Cardiac muscle cell (in vitro differentiated cells and primary cell): ENCODE measurements around the gene ARFGAP1. TPM values are rescaled to one million over a fixed set of nuclear protein-coding genes. Genes with fewer than 3 reads are reported as not detected.
"Not testable (repeated sequence)": the region's sequence is repeated elsewhere in the genome, so short reads cannot be mapped to it uniquely, and the experiment has no call there.

Experiments used
- DNase-seq, 2 donors: peaks; one replicate each; pipeline versions ENCODE4 v3.0.0 to v3.0.0-alpha.2; 2010 to 2017; ENCODE audit warnings: low read depth in 1 of 2, low spot score in 1 of 2
- H3K27ac ChIP-seq: fragments of 200-600 bp; sonication (generic); 2 replicates; pipeline ENCODE4 v1.5.1; 2016
- H3K27me3 ChIP-seq: fragments of 200-600 bp; sonication (generic); 2 replicates; pipeline ENCODE4 v1.6.0; 2016; ENCODE audit warnings: control low read depth
- H3K36me3 ChIP-seq: fragments of 200-600 bp; sonication (generic); 2 replicates; pipeline ENCODE4 v1.5.1; 2016; ENCODE audit warnings: control low read depth
- H3K4me1 ChIP-seq: fragments of 200-600 bp; sonication (generic); 2 replicates; pipeline ENCODE4 v1.8.1; 2017; ENCODE audit warnings: low read depth, mild to moderate bottlenecking, mixed run types
- H3K4me3 ChIP-seq: fragments of 200-600 bp; sonication (generic); 2 replicates; pipeline ENCODE4 v1.5.1; 2016; ENCODE audit warnings: mild to moderate bottlenecking
- H3K9me3 ChIP-seq: fragments of 200-600 bp; sonication (generic); 2 replicates; pipeline ENCODE4 v1.5.1; 2017; ENCODE audit warnings: low read depth, mild to moderate bottlenecking, control low read depth
- polyA plus RNA-seq: library from polyadenylated mRNA; unstranded; fragments of >200 nt; fragmentation: Nextera tagmentation; extraction: Ambion mirVana; gene quantifications from 2 replicates; pipeline ENCODE4 v1.2.1, GENCODE V29; 2016
- total RNA-seq: library from RNA; depleted of rRNA; stranded (reverse); fragments of >200 nt; gene quantifications from 2 replicates; pipeline ENCODE4 v1.2.3, GENCODE V29; 2016
- TF ChIP-seq, protein P1 (sequence below): IDR thresholded peaks from 2 replicates; pipeline ENCODE4 v1.5.1; 2012; ENCODE audit warnings: low read depth, mild to moderate bottlenecking, low read length

ARFGAP1 gene
- total and polyA plus RNA-seq, 2 experiments from 2014 or later: 85.3 to 96.5 TPM

DNA sequence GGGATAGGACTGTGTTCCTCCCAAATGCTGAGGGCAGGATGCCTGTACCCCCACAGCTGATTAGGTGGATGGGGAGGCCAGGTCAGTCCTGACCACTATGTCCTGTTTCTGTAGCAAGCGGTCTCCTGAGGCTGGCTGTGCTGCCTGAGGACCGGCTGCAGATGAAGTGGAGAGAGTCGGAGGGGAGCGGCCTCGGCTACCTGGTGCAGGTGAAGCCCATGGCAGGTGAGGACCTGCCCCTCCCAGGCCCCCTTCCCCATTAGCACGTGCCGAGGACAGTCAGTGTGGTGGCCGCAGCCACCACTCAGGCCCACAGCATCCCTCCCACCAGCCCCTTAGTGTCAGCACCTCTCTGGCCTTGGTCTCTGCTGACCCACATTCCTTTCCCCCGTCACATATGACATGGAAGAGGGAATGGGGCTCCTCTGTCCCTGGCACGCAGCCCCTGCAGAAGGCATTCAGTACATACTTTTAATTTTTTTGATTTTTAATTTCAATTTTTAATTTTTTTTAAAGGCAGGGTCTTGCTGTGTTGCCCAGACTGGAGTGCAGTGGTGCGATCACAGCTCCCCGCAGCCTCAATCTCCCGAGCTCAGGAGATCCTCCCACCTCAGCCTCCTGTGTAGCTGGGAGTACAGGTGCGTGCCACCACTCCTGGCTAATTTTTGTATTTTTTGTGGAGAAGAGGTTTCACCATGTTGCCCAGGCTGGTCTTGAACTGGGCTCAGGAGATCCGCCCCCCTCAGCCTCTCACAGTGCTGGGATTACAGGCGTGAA is 25.4 kb downstream of the ARFGAP1 start:
- Histone ChIP-seq H3K36me3 (no peaks in the 10 kb centered on the region), H3K9me3 (no peaks in the 10 kb centered on the region), H3K27me3 (peaks cover 67% of the 10 kb centered on the region), H3K27ac (no peak overlapping the region), H3K4me1 (no peaks in the 10 kb centered on the region), H3K4me3 (no peak overlapping the region)
- TF ChIP-seq, protein P1, sequence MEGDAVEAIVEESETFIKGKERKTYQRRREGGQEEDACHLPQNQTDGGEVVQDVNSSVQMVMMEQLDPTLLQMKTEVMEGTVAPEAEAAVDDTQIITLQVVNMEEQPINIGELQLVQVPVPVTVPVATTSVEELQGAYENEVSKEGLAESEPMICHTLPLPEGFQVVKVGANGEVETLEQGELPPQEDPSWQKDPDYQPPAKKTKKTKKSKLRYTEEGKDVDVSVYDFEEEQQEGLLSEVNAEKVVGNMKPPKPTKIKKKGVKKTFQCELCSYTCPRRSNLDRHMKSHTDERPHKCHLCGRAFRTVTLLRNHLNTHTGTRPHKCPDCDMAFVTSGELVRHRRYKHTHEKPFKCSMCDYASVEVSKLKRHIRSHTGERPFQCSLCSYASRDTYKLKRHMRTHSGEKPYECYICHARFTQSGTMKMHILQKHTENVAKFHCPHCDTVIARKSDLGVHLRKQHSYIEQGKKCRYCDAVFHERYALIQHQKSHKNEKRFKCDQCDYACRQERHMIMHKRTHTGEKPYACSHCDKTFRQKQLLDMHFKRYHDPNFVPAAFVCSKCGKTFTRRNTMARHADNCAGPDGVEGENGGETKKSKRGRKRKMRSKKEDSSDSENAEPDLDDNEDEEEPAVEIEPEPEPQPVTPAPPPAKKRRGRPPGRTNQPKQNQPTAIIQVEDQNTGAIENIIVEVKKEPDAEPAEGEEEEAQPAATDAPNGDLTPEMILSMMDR: no peak
- DNase-seq: no peak

DNA sequence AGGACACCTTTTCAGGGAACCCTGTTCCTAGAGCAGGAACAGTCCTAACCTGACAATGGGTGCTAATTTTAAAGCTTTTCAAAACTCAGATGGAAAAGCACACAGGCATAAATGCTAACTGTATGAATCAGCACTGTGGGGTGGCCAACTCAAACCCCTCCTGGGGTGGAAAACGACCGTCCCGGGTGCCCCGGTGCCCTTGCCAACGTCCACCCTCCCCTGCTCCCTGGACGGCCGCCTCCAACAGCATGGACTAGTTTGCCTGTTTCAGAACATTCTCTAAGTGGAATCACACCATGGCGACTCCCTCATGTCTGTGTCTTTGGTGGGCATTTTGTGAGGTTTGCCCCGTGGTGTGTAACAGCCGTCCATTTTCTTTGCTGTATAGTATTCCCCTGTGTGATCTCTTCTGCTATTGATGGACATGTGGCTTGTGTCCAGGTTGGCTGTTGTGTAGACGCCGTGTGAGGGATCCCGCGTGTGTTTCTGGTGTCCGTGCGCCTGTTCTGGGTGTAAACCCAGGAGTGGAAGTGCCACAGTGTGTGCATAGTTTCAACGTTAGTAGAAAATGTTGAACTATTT is 26.2 kb downstream of the ARFGAP1 start:
- no peaks in the 10 kb centered on the region for H3K36me3 ChIP-seq
- no peaks in the 10 kb centered on the region for H3K4me1 ChIP-seq
- H3K9me3 ChIP-seq: no peaks in the 10 kb centered on the region
- peaks cover 69% of the 10 kb centered on the region for H3K27me3 ChIP-seq
- no peak overlapping the region for H3K4me3 ChIP-seq
- TF ChIP-seq, protein P1: no peak
- H3K27ac ChIP-seq: no peak overlapping the region
- DNase-seq: no peak

DNA sequence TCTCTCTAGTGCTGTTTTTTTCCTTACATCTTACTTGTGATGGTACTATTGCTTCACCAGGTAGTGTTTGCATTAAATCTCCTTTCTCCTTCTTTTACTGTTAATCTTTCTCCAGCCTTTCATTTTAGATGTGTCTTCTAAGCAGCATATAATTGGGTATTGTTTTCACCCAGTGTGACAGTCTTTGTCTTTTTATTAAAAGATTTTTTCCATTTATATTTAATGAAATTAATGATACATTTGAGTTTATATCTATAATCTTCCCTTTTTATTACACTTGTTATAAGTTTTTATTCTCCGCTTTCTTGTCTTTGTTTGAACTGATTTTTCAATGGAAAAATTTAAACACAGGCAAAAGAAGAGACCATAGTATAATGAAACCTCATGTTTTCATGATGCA is 29.1 kb downstream of the ARFGAP1 start:
- H3K9me3 ChIP-seq: no peaks in the 10 kb centered on the region
- H3K4me1 ChIP-seq: no peaks in the 10 kb centered on the region
- no peak for DNase-seq
- H3K27me3 ChIP-seq: peaks cover 53% of the 10 kb centered on the region
- H3K36me3 ChIP-seq: no peaks in the 10 kb centered on the region
- TF ChIP-seq, protein P1: no peak
- H3K4me3 ChIP-seq: no peak overlapping the region
- H3K27ac ChIP-seq: no peak overlapping the region

DNA sequence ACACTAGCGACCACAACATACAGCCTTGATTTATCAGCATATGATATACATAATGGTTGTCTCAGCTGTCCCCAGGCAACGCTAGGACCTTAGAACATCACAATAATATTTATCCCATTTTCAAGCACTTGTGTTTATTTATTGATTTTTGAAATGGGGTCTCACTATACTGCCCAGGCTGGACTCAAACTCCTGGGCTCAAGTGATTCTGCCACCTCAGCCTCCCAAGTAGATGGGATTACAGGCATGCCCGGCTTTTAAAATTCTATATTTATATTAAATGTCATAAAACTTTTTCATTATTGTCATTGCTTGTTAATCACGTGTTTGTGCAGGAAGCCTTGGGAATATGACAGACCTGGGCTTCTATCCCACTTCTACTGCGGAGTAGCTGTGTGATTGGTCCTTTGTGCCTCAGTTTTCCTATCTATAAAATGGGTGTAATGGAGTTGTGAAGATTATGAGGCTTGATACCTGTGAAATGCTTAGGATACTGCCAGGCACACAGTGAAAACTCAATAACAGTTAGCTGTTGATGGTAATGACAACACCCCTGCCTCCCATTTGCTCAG is 30.6 kb downstream of the ARFGAP1 start:
- Histone ChIP-seq H3K27me3 (peaks cover 45% of the 10 kb centered on the region), H3K9me3 (no peaks in the 10 kb centered on the region), H3K4me1 (no peaks in the 10 kb centered on the region), H3K27ac (no peak overlapping the region), H3K4me3 (no peak overlapping the region), H3K36me3 (no peaks in the 10 kb centered on the region)
- TF ChIP-seq, protein P1: no peak
- no peak for DNase-seq

DNA sequence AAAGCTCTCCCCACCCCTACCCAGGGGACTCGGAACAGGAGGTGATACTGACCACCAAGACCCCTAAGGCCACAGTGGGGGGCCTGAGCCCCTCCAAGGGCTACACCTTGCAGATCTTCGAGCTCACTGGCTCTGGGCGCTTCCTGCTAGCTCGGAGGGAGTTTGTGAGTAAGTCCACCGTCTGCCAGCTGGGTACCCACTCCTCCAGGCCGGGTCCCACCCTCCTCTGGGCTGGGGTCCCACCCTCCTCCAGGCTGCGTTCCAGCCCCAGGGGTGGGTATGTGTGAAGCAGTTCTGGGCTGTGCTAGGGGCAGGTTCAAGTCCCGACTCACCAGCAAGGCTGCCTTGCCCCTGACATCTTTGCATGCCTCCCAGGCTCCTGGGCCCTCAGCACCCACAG is 32.8 kb downstream of the ARFGAP1 start:
- H3K36me3 ChIP-seq: no peaks in the 10 kb centered on the region
- no peaks in the 10 kb centered on the region for H3K9me3 ChIP-seq
- H3K27me3 ChIP-seq: peaks cover 29% of the 10 kb centered on the region
- no peak overlapping the region for H3K4me3 ChIP-seq
- no peaks in the 10 kb centered on the region for H3K4me1 ChIP-seq
- no peak for DNase-seq
- no peak overlapping the region for H3K27ac ChIP-seq
- TF ChIP-seq, protein P1: no peak

DNA sequence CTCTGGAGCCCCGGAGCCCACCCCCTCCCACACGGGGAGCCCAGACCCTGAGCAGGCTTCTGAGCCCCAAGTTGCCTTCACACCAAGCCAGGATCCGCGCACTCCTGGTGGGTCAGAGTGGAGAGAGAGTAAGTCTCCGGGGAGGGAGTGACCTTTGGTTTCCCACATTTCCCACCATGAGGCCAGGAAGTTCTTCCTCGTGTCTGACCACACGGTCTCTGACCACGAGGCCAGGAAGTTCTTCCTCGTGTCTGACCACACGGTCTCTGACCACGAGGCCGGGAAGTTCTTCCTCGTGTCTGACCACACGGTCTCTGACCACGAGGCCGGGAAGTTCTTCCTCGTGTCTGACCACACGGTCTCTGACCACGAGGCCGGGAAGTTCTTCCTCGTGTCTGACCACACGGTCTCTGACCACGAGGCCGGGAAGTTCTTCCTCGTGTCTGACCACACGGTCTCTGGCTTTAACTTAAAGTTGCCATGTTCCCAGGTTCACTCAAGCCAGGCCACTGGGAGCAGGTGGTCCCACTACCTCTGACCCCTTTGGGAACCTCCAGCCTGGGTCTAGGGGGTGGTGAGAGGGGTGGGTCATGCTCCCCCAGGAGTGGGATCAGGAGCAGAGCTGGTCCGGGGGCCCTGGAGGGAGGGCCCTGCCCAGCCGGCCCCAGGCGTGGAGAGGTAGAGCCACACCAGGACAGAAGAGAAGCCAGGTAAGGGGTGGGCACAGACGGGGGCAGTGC is 33.5 kb downstream of the ARFGAP1 start:
- DNase-seq, H3K4me3 ChIP-seq, H3K9me3 ChIP-seq, H3K4me1 ChIP-seq, H3K36me3 ChIP-seq, H3K27ac ChIP-seq: not testable (repeated sequence)
- peaks cover 24% of the 10 kb centered on the region for H3K27me3 ChIP-seq
